ENCODE results near the gene UBXN4. TPM values are rescaled to one million over a fixed set of nuclear protein-coding genes. Genes with fewer than 3 reads are reported as not detected.
"Not testable (repeated sequence)": the region's sequence is repeated elsewhere in the genome, so short reads cannot be mapped to it uniquely, and the experiment has no call there.

UBXN4 gene
- total RNA-seq, 1 experiment from 2014 or later = 69.7 TPM

GRCh38 chr2:135704075-135704474 is 37.6 kb upstream of the UBXN4 start:
- DNase-seq (ENCODE audit: low read depth, low spot score); H3K79me2 ChIP-seq (ENCODE audit: insufficient read depth, low read length); H3K27ac ChIP-seq (ENCODE audit: low read depth, low read length); POLR2A ChIA-PET; intact Hi-C loops (cut with micrococcal nuclease); H3K9me2 ChIP-seq (ENCODE audit: insufficient read depth); BruUV-seq (replicated peaks); ATAC-seq; H3K36me3 ChIP-seq (ENCODE audit: control insufficient read depth in 1 of 2, insufficient read depth in 2 of 2, low read length in 2 of 2); H3K4me1 ChIP-seq (ENCODE audit: control insufficient read depth in 1 of 2, insufficient read depth in 2 of 2, low read length in 2 of 2); H3K9ac ChIP-seq (ENCODE audit: low read length); RAD21 ChIA-PET (ENCODE audit: low non-redundant PET in 1 of 2, low total read pairs in 2 of 2, uncharacterized antibody in 2 of 2, unreplicated experiment in 2 of 2); H4K20me1 ChIP-seq (ENCODE audit: insufficient read depth); H2AFZ ChIP-seq (ENCODE audit: low read depth, low read length, poor library complexity, severe bottlenecking); H3K27me3 ChIP-seq (ENCODE audit: insufficient read depth, low read length); H3K9me3 ChIP-seq (ENCODE audit: control insufficient read depth in 1 of 2, insufficient read depth in 1 of 2, low read depth in 1 of 2, low read length in 2 of 2); H3K4me3 ChIP-seq (replicated peaks in 1 of 2; ENCODE audit: low read depth in 1 of 2, low read length in 2 of 2); H3K4me2 ChIP-seq (ENCODE audit: low read length): not testable (repeated sequence)
- CTCF ChIA-PET = interaction anchor here (0.9 kb wide), 1 partner anchor 230 kb away, joined by 4 read pairs; no protein-coding TSS in a partner anchor

GRCh38 chr2:135708159-135708558 is 33.5 kb upstream of the UBXN4 start:
- H4K20me1 ChIP-seq (ENCODE audit: insufficient read depth) = no peaks in the 10 kb centered on the region; the same call in 1 of the 2 replicates
- H3K79me2 ChIP-seq (ENCODE audit: insufficient read depth, low read length) = no peaks in the 10 kb centered on the region
- no peak overlapping the region for H3K27ac ChIP-seq (ENCODE audit: low read depth, low read length)
- H3K9me2 ChIP-seq (ENCODE audit: insufficient read depth) = no peaks in the 10 kb centered on the region
- ATAC-seq (no peak), DNase-seq (ENCODE audit: low read depth, low spot score) (no peak)
- POLR2A ChIA-PET = interaction anchor here (0.6 kb wide), 1 partner anchor 108 kb away, joined by 3 read pairs; no protein-coding TSS in a partner anchor
- no TSS peak for BruUV-seq (replicated peaks)
- no peaks in the 10 kb centered on the region for H3K9me3 ChIP-seq (ENCODE audit: control insufficient read depth in 1 of 2, insufficient read depth in 1 of 2, low read depth in 1 of 2, low read length in 2 of 2)
- H3K9ac ChIP-seq (ENCODE audit: low read length) = no peak overlapping the region
- RAD21 ChIA-PET (ENCODE audit: low non-redundant PET in 1 of 2, low total read pairs in 2 of 2, uncharacterized antibody in 2 of 2, unreplicated experiment in 2 of 2) = interaction anchor here in 1 of 2 experiments (0.7 kb wide), 2 partner anchors 107 to 406 kb away, joined by 4 read pairs; no protein-coding TSS in a partner anchor
- no peaks in the 10 kb centered on the region for H3K4me1 ChIP-seq (ENCODE audit: control insufficient read depth in 1 of 2, insufficient read depth in 2 of 2, low read length in 2 of 2)
- H3K27me3 ChIP-seq (ENCODE audit: insufficient read depth, low read length) = no peaks in the 10 kb centered on the region
- H3K4me2 ChIP-seq (ENCODE audit: low read length) = no peak overlapping the region
- CTCF ChIA-PET = interaction anchor here (1.3 to 3.9 kb wide), 3 partner anchors 123 to 703 kb away, joined by 3 to 50 read pairs (median 45); no protein-coding TSS in a partner anchor
- H3K36me3 ChIP-seq (ENCODE audit: control insufficient read depth in 1 of 2, insufficient read depth in 2 of 2, low read length in 2 of 2) = peaks cover 0 to 2% of the 10 kb centered on the region in 2 experiments; a peak in 1 of 4 replicates
- H3K4me3 ChIP-seq (replicated peaks in 1 of 2; ENCODE audit: low read depth in 1 of 2, low read length in 2 of 2) = no peak overlapping the region
- intact Hi-C loops (cut with micrococcal nuclease) = no loop called here
- no peak overlapping the region for H2AFZ ChIP-seq (ENCODE audit: low read depth, low read length, poor library complexity, severe bottlenecking)
- TF ChIP-seq TCF7L2 (IDR thresholded peaks at IDR 0.05; ENCODE audit: borderline replicate concordance, extremely low read depth, insufficient read depth, insufficient read length) = no peak
- no peak for TF ChIP-seq JUND (IDR thresholded peaks at IDR 0.05)
- TF ChIP-seq ZFX (IDR thresholded peaks at IDR 0.05) = no peak
- TF ChIP-seq POLR2AphosphoS5 (IDR thresholded peaks at IDR 0.05; ENCODE audit: low read depth, low read length) = no peak
- no peak for TF ChIP-seq CEBPB (IDR thresholded peaks at IDR 0.05; ENCODE audit: low read depth)
- TF ChIP-seq ATF3 (IDR thresholded peaks at IDR 0.05) = no peak
- TF ChIP-seq ZNF274 (IDR thresholded peaks at IDR 0.05; ENCODE audit: low read depth, low read length) = no peak
- TF ChIP-seq RAD21 (IDR thresholded peaks at IDR 0.05; ENCODE audit: low read depth) = no peak
- TF ChIP-seq POLR2A (IDR thresholded peaks at IDR 0.05; ENCODE audit: borderline replicate concordance, extremely low read depth, insufficient read depth, insufficient read length) = no peak
- no peak for TF ChIP-seq SIN3A (IDR thresholded peaks at IDR 0.05; ENCODE audit: low read depth)
- TF ChIP-seq SRF (IDR thresholded peaks at IDR 0.05; ENCODE audit: low read depth) = no peak
- TF ChIP-seq CTCF (IDR thresholded peaks at IDR 0.05 in 2 of 3, conservative IDR thresholded peaks at IDR 0.05 in 1 of 3; ENCODE audit: borderline replicate concordance in 1 of 3, insufficient read depth in 1 of 3, low read depth in 2 of 3, low read length in 2 of 3) = no peak
- no peak for TF ChIP-seq REST (IDR thresholded peaks at IDR 0.05; ENCODE audit: low read depth)
- no peak for TF ChIP-seq CBX3 (IDR thresholded peaks at IDR 0.05; ENCODE audit: low read depth)
- no peak for TF ChIP-seq ELF1 (IDR thresholded peaks at IDR 0.05; ENCODE audit: borderline replicate concordance, low read depth)
- TF ChIP-seq MAX (IDR thresholded peaks at IDR 0.05) = no peak
- no peak for TF ChIP-seq FOSL1 (IDR thresholded peaks at IDR 0.05; ENCODE audit: low read depth)
